Activated CD4-positive, alpha-beta T cell treated with anti-CD3 and anti-CD28 coated beads, Interleukin-10, Interleukin-2, amounts not matched to agents 100 ng/mL and 50 ng/mL, durations not matched to agents 16 hours and 8 hours (primary cell): ENCODE measurements around the gene ASAP2.

ENCODE experiments used
- DNase-seq: peaks from one replicate; pipeline ENCODE4 v3.0.0-alpha.2; 2020

The ASAP2 gene

DNA sequence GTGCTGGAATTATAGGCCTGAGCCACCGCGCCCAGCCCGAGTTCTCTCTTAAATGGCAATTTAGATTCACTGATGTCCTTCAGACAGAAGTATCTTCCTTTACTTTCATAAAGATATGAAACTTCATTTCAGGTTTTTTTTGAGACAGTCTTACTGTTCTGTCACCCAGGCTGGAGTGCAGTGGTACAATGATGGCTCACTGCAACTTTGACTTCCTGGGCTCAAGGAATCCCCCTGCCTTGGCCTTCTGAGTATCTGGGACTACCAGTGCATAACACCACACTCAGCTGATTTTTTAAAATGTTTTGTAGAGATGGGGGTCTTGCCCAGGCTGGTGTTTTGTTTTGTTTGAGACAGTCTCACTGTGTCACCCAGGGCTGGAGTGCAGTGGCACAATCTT is 203.5 kb downstream of the ASAP2 start:
- DNase-seq: no peak

DNA sequence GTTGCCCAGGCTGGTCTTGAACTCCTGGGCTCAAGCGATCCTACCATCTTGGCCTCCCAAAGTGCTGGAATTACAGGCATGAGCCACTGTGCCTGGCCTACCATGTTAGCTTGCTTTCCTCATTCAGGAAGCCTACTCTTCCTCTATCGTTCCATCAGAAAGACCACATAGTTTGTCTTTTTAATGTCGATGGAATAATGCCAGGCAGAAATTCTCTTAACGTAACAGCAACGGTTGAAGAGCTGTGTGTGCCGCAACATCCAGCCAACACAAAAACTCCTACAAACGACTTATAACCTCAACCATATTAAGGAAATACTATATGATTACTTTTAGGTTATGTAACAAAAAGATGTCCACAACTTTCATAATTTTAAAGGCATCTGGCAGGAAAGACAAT is 206.2 kb downstream of the ASAP2 start:
- no peak for DNase-seq

DNA sequence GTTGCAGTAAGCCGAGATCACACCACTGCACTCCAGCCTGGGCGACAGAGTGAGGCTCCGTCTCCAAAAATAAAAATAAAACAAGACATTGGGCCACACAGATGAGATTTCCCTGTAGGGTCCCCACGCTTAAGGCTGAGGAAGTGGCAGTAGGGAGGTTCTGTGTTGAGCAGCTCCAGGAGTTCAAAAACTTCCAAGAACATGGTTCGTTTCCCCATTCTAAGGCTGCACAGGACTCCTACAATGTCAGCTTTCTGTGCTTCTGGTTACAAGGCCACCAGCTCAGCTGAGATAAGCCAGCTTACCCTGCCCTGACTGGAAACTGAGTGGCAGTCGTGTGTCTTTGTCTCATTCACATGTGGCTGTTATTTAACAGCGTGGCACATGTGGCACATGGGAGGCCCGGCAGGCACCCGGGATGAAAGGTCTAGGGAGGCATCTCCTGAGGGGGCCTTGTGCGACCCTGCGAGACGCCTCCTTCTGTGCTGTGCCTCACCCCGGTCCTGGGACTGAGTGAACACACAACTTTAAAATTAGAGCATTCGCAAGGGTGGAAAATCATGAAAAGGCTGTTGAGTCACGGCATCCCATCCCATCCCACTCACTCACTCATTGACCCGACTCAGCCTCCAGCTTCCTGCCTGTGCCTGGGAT is 209.0 kb downstream of the ASAP2 start:
- DNase-seq: no peak

DNA sequence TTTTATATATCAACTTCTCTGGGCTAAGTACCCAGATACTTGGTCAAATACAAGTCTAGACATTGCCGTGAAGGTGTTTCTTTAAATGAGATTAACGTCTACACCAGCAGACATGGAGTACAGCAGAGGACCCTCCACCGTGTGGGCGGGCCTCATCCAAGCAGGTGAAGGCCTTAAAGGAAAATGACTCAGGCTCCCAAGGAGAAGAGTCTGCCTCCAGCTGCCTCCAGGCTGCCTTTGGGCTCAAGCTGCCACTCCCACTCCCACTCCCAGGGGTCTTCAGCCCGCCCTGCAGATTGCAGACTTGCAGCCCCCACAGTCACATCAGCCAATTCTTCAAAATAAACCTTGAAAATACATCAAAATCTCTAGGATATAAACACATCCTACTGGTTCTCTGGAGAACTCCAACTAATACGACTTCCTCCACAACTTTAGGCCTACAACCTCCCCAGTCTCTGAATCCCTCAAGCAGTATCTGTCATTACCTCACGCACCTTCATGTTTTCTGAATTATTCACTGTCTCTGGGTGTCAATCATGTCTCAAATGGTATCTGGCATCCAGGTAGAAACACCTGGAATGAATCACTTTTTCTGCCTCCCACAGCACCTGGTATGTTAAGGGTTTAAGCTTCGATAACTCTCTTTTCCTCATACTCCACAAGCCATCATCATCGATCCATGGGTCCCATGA is 209.8 kb downstream of the ASAP2 start:
- no peak for DNase-seq

DNA sequence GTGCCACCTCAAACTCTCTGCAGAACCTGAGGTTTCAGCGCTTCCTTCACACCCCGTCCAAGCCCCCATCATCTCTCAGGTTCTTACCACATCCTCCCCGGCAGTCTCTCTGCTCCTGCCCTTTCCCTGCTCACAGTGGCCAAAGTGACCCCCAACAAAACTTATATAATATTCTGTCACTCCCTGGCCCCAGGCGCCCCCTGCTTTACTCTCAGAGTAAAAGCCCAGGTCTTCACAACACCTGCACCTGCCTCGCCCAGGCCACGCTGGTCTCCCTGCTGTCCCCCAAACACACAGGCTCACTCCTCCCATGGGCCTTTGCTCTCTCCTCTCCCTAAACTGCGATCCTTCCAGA is 210.3 kb downstream of the ASAP2 start:
- DNase-seq: no peak

DNA sequence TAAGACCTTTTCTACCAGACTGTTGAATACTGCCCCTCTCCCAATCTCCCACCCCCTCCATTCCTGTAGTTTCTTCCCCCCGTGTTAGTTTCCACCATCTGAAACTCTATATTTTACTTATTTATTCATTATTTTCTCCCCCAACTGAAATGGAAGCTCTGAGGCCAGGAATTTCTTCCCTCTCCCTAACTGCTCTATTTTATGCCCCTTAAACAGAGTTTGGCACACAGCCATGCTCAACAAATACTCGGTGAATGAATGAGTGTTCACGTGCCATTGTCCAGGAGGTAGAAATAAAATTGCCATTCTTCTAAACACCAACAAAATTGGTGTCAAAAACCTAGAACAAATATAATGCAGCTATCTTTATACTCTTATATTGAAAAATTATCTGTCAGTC is 211.1 kb downstream of the ASAP2 start:
- no peak for DNase-seq

DNA sequence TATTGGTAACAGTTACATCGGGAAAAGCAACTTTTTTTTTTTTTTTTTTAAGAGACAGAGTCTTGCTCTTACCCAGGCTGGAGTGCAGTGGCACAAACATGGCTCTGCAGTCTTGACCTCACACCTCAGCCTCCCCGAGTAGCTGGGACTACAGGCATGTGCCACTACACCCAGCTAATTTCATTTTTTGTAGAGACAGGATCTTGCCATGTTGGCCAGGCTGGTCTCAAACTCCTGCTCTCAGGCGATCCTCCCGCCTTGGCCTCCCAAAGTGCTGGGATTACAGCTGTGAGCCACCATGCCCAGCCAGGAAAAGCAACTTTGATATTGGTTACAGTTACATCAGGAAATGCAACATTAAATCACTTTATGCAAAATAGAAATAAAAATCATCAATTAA is 212.1 kb downstream of the ASAP2 start:
- no peak for DNase-seq

DNA sequence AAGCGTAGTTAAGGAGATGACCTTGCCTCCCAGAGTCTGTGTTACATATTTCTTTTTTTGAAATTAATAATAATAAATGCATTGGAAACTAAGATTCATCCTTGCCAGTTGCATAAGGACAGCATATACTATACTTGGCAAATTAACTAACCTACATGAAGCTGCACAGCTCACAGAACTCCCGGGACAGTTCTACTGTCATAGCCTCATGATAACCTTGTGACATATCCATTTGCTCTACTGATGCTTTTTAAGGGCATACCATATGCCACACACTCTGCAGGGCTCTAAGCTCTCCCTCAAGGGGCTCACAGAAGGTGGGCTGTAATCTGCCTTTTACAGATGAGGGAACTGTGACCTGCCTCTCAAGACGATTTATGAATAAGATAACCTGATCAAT is 212.9 kb downstream of the ASAP2 start:
- DNase-seq: no peak

DNA sequence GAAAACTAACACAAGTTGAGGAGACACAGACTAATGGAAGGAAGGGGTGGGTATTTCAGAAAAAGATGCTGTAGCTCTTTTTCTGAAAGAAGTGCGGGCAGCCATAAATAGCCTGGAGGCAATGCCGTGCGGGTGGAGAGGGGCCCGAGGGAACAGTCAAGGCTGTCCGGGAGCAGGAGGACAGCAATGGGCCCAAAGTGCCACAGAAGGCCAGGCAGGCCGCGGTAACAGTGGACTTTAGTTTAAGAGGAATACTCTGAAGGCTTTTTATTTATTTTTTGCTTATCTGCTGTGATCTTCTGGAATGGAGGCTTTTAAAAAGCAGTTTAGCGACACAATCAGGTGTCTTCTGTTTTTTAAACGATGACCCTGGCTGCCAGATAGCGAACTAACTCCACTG is 213.9 kb downstream of the ASAP2 start:
- DNase-seq: no peak

DNA sequence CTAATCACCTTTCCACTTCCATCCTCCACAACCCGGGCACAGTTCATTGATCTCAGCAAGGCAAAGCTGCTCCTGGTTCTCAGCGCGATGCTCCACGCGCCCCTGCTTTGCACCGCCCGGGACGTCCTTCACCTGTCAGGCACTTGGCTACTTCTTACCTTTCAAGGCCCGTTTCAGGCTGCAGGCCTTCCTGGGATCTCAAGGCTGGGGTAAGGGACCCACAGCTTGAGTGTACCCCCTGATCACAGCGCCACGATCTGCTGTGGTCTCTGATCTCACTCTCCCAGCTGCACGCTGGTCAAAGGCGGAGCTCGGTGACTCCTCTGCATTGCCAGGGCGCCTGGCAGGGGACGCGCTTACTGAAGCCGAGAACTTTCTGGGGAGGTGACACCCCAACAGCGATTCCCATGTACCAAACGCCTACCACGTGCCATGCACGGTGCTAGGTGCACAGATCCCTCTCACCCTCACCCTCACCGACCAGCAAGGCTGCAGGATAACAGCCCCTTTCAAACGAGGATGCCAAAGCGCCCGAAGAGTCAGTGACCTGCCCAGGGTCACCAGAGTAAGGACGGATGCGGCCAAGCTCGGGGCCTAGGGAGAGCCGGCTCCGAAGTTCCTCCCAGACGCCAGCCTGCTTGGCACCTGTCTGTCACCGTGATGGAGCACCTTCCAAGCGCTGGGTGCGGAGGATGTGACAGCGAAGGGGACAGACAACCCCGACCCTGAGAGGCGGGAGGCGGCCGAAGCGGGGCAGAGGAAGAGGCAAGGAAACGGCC is 215.9 kb downstream of the ASAP2 start:
- DNase-seq: peak; percentile 75

DNA sequence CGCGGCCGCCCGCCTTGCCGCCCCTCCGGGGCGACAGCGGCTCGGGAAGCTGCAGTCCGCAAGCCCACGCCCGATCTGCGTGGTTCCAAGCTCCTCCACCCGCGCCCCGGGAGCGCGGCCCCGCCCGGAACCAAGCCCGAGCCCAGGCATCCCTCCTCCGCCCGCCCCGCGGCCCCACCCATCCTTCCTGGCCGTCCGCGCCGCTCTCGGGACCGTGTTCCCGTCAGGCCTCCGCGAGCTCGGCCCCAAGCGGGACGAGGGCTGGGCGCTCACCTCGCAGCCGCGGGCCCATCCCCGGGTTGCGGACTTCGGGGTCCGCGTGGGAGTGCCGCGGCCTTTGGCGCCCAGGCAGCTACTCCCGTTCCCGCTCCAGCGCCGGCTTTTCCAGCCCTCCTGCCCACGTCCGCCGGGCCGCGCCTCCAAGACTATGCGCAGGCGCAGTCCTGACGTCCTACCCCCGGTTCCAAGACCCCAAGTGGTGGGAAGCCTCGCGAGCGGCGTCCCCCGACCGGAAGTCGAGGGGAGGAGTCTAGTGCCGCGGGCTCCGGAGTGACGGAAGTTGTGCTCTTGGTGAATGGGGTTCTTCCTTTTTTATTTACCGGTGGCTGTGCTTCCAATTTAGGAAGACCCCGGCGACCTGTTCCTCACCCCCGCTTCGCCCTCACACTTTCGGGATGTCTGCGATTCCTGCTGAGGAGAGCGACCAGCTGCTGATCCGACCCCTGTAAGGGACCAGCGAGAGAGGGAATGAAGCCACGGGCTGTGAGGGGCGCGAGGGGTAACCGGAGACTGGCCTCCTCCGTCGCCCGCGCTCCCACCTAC is 216.7 kb downstream of the ASAP2 start, which contains the start of the genes CPSF3 and ITGB1BP1:
Gene CPSF3, plus strand, starts transcription at position 555 of the 822 bp plus-strand sequence. Its CDS starts 120 bp downstream, at position 675.
Gene ITGB1BP1, minus strand, starts transcription at position 429 of the 822 bp plus-strand sequence. CDS start 4,831 bp downstream, outside the sequence.
- DNase-seq: peak; percentile 99

DNA sequence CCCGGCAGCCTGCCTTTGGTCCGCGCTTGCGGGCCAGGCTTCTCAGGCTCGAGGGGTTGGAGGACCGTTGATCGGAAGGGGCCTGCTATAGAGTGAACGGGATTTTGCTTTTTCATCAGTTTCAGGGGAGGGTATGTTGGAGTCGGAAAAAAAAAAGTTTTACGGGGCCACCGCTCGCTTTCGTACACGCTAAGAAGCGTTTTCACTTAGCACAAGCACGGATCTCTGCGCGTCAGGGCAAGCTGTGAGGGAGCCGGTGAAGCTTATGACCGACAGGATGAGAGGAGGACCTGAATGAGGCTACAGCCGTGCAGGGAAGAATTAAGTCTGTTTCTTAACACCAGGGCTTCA is 217.3 kb downstream of the ASAP2 start:
- peak; percentile 33 for DNase-seq

DNA sequence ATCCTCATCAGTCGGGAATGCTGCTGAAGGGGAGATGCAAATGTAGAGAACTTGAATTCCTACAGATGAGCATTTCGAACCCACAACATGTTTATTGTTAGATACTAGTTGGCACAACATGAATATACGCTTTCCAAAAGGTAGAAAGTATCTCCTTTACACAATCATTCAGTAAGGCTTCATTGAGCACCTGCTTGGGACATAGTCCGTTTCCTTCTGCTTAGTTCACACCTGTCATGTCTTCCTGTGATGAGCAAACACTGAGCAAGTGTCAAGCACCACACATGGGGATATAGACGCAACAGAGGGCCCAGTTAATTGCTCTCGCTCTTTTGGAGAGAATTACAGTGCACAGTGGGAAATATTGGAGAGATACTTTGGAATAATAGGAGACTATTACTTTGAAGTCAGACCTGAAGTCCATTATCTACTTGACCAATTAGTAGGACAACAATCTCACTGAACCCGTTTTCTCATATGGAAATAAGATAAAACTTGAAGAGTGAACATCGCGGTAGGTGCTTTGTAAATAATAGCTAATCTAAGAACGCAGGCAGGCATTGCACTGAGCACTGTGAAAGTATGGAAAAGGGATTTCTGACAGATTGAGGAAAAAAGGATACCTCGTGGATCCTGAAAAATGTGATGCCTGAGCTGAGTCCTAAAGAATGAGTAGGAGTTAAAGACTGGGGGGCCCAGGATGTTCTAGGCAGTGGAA is 218.0 kb downstream of the ASAP2 start:
- DNase-seq: no peak

DNA sequence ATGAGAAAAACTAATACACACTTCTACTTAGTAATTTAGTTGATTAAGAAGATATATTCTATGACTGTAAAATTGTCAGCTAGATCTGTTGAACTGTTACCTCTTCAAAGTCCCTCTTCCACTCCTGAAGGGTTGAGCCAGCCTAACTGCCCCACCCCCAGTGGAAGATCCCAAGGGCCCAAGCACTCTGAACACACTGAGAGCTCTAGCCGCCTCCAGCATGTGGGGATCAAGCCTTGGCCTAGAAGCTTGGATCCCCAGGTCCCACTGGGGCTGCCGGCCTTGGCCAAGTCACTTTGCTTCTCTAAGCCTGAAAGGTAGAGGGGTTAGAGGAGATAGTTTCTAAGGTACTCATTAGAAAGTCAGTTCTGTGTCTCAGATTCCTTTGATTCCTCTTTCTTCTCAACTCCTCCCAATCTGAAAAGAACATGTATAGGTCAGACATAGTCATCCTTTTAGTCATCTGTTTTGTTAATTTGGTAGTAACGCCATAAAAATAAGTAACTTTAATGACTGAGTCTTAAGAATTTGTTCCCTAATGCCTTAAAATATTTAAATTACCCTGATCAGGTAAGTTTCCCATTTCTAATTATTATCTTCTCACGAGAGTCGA is 222.5 kb downstream of the ASAP2 start:
- no peak for DNase-seq

DNA sequence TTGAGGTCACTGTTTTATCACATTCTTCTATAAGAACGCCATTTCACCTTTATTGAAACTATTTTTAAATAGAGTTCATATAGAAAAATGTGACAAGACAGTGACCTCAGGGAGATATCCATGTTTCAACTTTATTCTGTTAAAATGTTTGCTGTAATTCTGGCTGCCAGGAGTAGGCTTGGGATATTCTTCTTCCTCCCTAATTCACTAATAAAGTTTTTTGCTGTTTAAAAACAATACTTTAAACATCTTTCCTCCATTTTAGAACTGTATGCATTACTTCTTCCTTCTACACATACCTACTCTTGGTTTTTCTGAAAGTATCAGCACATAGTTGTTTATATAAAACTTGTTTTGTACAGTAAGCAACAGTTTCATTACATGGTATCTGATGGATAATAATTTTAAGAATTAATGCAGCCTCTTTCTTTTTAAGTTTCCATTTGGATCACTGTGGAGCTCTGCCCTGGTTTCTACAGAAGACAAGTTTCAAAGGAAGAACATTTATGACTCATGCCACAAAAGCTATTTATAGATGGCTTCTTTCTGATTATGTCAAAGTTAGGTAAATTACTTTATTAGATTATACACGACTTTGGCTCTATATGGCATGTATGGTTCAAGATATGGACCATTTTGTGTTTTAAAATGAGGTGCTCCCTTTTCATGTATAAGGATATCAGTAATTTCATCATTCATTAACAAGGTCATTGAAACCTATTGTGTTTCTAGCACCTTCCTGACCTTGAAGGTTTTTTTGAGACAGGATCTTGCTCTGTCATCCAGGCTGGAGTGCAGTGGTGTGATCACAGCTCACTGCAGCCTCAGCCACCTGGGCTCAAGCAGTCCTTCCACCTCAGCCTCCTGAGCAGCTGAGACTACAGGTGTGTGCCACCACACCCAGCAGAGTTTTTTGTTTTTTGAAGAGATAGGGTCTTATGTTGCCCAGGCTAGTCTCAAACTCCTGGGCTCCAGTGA is 224.0 kb downstream of the ASAP2 start:
- no peak for DNase-seq

DNA sequence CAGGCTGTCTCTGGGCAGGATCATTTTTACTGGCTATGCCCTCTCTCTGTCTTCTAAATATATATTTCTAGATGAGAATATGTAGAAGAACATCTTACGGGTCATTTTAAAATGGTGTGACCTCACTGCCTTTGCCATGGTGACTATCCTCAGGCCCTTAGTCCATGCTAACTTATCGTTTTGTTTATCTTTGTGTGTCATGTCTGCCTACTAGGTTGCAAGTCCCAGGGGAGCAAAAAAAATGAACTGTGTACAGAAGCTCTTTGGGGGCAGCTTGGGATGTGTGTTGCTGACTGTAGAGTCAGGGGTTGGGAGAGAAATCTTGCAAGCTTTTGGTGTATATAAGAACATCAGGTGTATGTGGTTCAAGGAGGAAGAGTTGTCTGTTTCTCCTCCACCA is 227.9 kb downstream of the ASAP2 start:
- no peak for DNase-seq

DNA sequence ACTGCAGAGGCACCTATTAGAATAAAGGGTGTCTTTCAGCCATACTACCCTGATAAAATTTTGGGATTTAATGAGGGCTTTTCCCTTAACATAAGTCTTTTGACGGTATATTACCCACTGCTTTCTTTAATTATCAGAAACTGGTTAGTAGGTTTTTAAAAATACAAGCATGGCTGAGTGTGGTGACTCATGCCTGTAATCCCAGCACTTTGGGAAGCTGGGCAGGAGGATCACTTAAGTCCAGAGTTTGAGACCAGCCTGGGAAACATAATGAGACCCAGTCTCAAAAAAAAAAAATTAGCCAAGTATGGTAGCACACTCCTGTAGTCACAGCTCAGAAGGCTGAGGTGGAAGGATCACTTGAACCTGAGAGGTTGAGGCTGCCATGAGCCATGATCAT is 232.9 kb downstream of the ASAP2 start:
- no peak for DNase-seq

DNA sequence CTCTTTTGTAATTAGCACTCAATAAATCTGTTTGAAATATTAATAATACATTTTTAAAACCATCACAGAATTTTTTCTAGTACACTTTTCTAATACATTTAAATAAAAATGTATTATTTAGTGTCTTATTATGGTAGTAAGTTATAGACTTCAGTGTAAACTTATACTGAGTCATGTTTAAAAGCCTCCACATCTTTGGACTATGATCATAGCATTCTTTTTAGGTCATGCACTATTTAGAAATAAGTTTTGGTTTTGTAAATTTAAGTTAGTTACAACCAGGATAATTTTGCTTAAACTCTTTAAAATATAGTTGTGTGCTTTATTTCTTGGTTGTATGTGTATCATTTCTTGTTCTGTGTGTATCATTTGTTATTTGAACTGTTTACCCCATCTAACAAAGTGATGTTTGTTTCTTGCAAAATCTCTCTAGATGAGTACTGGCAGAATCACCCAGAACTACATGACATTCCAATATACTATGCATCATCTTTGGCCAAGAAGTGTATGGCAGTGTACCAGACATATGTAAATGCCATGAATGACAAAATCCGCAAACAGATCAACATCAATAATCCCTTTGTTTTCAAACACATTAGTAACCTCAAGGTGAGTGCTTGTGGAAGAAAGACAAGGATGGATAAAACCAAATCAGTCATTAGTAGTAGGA is 233.6 kb downstream of the ASAP2 start:
- no peak for DNase-seq

DNA sequence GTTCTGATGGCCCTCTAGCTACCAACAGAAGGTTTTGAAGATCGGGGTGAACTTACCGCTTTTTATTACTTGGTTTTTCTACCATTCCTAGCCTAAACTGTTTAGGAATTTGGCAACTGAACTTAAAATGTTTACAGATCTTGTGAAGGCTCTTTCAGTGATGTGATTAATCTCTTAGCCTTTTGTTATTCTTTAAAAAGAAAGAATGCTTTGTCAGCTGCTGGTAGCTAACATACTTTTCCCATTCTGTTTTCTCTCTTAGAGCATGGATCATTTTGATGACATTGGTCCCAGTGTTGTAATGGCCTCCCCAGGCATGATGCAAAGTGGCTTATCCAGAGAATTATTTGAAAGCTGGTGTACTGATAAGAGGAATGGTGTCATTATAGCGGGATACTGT is 234.9 kb downstream of the ASAP2 start:
- no peak for DNase-seq

DNA sequence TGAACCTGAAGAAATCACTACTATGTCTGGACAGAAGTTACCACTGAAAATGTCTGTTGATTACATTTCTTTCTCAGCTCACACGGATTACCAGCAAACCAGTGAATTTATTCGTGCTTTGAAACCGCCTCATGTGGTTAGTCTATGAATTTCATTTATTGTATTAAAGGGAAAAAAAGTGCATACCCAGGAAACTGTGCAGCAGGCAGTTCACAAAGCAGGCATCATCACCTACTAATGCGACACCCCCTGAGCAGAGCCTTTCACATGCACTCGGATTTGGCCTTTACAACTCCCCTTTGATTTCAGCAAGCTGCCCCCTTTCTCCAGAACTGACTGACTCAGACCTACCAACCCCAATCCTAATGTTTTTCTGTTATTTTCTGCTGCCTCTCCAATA is 236.9 kb downstream of the ASAP2 start:
- DNase-seq: no peak
